HG02798 (cell line): ENCODE measurements around the gene SYT7.

ENCODE experiments used
- ATAC-seq: cut with Tn5 transposase; IDR thresholded peaks from one replicate; pipeline ENCODE4 v1.9.1; 2021; ENCODE audit warnings: mild to moderate bottlenecking; ENCODE audit not compliant: unreplicated experiment, poor library complexity

SYT7 gene

DNA sequence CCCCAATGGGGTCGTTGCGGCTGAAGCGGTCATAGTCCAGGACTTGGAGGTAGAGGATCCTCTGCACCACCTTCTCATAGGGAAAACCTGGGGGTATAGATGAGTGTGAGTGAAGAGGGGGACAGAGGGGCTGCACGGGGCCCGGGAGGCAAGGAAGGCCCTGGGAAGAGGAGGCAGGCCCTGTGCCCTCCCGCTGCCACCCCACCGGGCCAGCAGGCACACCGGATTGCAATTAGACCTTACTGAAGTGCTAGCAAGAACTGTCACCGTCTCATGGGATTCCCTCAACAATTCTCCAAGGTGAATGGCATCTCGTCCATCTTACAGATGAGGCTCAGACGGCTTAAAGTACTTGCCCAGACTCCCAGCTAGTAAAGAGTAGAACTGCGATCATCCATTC lies 56.4 kb downstream of the SYT7 start:
- no peak for ATAC-seq

- no peak for ATAC-seq
Measured at GRCh38 chr11:61522881-61523280, 58.0 kb downstream of the SYT7 start.

GRCh38 chr11:61518032-61518795 lies 62.7 kb downstream of the SYT7 start:
- ATAC-seq: no peak

DNA sequence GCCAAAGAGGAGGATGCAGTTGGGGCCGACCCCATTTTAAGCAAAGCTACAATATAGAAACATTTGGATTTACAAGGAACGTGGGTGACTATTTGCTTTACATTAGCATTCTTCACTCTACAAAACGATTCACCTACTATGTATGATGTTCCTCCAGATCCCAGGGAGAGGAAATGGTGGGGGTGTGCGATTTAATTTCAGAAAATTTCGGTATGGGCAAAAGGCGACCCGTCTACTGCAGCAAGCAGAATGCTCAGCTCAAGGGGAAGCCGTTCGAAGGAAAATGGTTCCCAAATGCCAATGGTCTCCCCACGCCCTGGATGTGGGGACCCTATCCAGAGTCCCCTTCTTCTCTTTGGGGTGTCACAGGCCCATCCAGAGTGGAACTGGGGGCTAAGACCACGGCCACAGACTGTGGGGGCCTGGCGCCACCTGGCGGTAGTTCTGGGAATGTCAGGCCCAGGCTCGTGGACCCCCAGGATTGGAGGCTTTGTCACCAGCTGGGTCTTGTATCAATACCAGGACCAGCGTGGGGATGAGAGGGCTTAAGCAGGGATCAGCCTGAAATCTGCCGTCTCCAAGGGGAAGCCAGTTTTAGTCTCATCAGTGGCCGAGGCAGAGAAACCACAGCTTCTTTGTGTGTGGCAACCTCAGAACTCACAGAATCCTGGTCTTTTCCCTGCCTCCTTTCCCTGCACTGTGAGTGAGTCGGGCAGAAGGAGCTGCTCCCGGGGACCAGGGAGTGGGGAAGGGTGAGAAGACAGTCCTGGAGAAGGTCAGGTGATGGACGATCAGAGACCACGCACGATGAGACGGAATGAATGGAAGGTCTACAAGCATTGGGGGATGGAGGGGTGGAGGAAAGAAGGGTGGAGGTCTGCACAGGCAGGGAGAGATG lies 64.0 kb downstream of the SYT7 start:
- ATAC-seq: no peak

DNA sequence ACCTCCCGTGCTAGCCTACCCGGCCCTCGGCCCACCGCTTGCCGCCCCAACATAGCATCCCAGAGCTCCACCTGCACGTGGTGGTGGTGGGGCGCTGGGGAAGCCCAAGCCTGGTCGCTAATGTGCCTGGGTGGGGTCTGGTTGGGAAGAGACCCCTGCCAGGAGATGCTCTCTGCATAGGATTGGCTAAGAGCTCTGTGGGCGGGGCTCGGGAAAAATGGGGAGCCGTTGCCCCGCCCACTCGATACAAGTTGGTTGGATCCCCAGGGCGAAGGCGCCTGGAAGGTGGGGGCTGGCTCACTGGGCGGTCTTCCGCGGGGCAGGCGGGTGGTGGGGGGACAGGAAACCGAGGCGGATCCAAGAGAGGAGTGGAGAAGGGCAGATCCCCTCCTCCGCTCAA lies 64.7 kb downstream of the SYT7 start:
- no peak for ATAC-seq

DNA sequence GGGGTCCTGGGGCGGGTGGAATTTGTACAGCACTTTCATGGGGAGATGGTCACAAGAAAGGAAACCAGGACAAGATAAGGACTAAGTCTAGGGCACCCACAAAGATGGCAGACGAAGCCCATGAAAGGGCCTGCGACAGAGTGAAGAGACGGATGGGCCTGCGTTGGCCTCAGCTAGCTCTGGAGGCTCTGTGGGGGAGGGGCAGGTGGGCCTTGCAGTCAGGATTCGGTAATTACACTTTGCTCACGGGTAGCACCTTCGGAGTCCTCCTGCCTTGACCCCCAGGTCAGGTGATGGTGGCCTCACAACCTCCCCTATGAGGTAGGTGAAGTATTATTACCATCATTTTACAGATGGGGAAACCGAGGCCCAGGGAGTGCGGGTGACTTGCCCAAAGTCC lies 65.2 kb downstream of the SYT7 start:
- ATAC-seq: no peak

DNA sequence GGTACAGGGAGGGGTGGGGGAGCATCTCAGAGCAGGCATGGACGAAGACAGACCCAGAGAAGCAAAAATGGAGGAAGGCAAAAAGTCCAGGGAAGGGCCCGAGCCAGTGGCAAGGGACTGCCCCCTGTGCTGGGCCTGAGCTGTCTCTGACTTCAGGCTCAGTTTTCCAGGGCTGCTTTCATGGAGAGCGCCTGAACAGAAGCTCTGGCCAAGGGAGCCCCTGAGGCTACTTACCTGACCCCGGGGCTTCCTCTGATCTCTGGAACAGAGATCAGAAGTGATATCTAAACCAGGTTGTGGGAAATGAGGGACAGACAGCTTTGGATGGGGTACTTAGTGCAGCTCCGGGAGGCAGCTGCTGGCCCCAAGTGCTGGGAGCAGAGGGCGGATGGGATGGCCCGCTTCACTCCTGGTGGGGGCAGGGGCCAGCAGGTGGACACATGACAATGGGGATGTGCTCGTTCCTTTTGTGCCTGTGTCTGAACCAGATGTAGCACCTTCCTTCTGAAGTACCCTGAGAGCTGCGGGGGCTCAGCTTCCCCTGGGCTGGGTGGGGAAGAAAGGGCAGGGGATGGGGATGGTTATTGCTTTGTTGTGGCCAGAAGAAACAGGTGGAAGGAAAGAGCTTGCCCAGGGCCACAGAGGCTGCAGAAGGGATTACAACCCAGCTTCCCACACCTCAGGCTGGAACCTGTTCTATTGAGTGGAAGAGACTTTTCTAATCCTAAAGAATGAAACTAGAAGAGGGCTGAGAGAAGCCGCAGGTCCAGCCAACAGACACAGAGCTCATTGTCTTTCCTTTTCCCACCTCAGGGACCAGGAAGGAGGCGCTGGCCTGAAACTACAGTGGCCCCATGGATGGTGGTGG lies 66.6 kb downstream of the SYT7 start:
- ATAC-seq: no peak

DNA sequence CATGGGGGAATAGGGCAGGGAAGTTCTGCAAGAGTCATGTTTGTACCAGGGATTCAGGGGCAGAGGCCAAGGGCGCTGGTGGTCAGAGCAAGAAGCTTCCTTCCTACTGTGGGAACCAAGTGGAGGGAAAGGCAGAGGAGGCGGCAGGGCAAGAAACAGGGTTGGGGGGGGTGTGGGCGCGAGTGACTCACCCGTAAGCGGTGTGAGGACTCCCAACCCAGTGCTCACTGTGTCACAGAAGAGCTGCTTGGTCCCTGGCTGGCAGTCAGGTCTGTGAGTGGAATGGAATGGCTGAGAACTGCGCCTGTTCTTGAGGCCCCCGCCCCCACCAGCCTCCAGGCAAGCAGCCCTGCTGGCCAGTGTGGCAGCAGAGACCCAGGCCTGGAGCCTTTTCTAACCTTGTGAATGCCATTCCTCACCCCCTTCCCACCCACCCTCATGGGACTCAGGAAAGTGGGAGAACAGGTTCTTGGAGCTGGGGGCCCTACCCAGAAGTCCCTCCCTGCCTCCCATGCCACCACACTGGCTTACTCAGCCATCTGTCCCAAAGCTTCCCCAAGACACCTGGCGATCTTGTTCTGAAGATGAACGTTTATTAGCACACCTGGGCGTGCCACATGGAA lies 67.6 kb downstream of the SYT7 start:
- no peak for ATAC-seq

GRCh38 chr11:61512435-61512834 lies 68.4 kb downstream of the SYT7 start:
- no peak for ATAC-seq

- ATAC-seq: no peak
Measured at GRCh38 chr11:61511383-61511782, 69.5 kb downstream of the SYT7 start.

DNA sequence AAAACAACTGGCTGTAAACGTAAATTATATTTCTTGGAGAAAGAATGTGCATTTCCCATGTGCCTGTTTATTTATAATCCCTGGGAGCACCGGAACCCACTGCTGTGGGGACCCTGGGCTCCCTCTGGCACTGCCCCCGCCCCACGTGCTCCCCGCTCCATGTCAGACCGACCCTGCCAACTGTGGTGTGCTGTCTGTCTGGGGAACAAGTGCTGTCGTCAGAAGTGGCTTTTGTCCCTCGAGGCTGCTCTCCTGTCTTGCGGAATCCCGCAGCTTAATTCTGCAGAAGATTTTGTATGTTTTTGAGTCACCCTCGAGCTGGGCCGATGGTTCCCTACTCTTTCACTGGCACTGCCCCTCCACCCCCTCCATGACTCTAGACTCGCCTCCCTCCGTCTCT lies 69.9 kb downstream of the SYT7 start:
- ATAC-seq: no peak

- no peak for ATAC-seq
Measured at GRCh38 chr11:61510166-61510919, 70.5 kb downstream of the SYT7 start.

- peak; percentile 73 for ATAC-seq
Measured at GRCh38 chr11:61509043-61510029, 71.5 kb downstream of the SYT7 start.

DNA sequence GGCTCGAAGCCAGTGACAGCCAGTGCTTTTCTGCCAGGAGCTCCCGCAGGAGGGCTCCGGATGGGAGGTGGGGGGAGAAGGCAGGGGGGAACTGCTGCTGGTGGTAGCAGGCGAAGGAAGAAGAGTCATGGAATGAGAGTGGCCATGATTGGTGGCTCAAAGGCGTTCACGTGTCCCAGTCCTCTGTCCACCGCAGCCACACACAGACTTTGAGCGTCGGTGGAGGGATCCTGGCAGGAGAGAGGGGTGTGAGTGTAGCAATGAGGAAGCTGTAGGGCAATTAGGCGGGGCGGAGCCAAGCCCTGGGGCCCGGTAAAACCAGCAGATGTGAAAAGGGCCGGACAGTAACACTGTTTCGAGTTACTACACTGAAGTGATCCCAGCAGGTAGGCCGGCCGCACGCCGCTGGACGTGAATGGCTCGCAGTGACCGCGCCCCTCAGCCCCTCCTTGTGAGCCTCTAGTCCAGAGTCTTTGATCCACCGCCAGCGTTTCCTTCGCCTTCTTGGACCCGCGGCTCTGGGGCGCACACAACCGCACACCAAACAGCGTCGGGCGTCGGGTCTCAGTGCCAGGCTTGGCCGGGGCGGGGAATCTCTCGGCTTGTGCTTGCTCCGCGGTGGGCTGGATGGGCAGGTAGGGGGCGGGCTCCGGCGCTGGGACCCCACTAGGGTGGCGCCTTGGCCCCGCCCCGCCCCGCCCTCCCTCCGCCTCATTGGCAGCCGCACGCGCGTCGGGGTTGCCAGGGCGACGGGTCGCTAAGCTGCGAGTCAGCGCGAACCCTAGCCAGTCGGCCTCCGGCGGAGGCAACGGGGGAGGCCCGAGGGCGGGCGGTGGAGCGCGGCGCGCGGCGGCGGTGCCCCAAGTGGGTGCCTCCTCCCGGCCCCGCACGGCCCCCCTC lies 72.7 kb downstream of the SYT7 start, which contains the start of gene LRRC10B:
TSS of gene LRRC10B (plus strand) at position 788 of the 900 bp plus-strand sequence. CDS start 250 bp downstream, outside the sequence.
- ATAC-seq: no peak

DNA sequence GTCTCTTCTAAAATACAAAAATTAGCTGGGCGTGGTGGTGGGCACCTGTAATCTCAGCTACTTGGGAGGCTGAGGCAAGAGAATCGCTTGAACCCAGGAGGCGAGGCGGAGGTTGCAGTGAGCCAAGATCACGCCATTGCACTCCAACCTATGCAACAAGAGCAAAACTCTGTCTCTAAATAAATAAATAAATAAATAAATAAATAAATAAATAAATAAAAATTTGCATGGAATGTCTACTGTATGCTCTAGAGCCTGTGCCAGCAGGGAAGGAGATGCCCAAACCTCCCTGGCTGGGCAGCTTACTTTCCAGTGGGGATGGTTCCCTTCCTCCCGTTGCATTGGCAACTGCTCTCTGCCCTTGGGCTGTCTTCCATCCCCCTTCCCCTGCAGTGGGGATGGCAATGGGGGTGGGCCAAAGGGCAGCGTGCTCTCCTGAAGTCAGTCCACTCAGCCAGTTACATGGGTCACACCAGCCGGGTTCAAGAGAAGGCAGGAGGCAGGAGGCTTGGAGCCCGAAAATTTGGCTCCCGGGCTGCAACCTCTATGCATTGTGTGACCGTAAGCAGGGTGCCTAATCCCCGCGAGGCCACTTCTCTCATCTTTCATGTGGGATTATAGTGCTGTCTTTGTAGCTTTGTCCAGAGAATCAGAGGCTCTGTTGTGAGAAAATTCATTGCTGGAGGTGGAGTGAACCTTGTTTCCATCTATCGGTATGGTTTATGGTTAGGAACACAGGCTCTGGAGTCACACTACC lies 73.7 kb downstream of the SYT7 start:
- ATAC-seq: no peak

- ATAC-seq: no peak
Measured at GRCh38 chr11:61505640-61506155, 75.2 kb downstream of the SYT7 start.
